GM23248 (cell line): ENCODE results near the gene SRGAP2B.
"Not testable (repeated sequence)": the region's sequence is repeated elsewhere in the genome, so short reads cannot be mapped to it uniquely, and the experiment has no call there.

ENCODE experiments used
- EZH2 ChIP-seq: fragments of 200-600 bp; sonication (generic); IDR thresholded peaks from 2 replicates; pipeline ENCODE4 v1.6.1; 2018; ENCODE audit warnings: antibody characterized with exemption, mild to moderate bottlenecking; ENCODE audit not compliant: insufficient read depth, poor library complexity, severe bottlenecking
- EZH2phosphoT487 ChIP-seq: fragments of 200-600 bp; sonication (generic); IDR thresholded peaks from 2 replicates; pipeline ENCODE4 v1.6.1; 2018; ENCODE audit warnings: antibody characterized with exemption, moderate library complexity, mild to moderate bottlenecking, low read depth; ENCODE audit not compliant: insufficient read depth

DNA sequence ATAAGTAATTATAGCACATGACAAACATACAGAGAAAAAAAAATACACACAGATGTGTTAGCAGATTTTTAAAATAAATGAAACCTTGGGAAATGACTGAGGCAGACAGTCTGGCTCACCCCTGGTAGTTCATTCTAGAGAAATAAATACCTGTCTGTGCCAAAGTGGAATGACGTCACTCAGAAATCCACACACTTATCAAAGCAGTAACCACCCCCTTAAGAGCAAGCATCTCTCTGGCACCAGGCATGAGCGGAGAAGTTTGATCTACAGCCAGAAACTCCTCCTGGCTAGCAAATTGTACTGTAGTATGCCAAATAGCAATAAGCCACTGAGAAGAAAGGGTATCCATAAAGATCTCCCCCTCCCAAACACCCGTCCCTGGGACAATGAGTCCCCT is 131.6 kb downstream of the SRGAP2B start:
- not testable (repeated sequence) for TF ChIP-seq EZH2phosphoT487, EZH2
